Measurements from ENCODE around the gene IFI30. TPM values are rescaled to one million over a fixed set of nuclear protein-coding genes. Genes with fewer than 3 reads are reported as not detected.
A peak's percentile ranks its signal among the peaks of the same experiment; 100 is the strongest.

IFI30 gene
- polyA plus RNA-seq, 1 donor: 270 TPM

DNA sequence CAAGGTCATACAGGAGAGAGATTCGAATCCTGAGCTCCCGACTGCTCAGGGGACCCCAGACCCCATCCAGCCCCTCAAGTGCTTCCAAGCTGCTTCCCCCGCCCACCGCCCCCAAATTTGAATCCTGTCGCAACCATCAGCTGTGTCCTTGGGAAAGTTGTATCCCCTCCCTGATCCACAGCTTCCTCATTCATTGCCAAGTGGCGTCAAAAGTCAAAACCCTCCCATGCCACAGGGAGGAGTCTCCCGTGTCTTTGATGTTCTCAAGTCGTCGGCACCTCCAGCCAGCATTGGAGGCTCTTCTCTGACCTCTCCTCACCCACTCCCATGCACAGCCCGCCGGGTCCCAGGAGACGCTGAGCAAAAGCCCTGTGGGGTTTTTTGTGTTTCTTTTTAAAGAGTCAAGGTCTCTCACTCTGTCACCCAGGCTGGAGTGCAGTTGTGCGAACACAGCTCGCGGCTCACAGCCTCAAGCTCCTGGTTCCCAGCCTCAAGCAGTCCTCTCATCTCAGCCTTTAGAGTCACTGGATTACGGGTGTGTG is 2.8 kb upstream of the IFI30 start:
- no peak for DNase-seq
- H3K4me3 ChIP-seq (ENCODE audit: low read length): no peak overlapping the region
- WGBS (ENCODE audit: insufficient coverage, low lambda C conversion rate): no CpG with 5 or more reads among the region's 16 CpGs
- peaks cover 23% of the 10 kb centered on the region for H3K4me1 ChIP-seq (ENCODE audit: control insufficient read depth, insufficient read depth, low read length)
- H3K9me3 ChIP-seq (ENCODE audit: control insufficient read depth, low read depth, low read length): peaks cover 5% of the 10 kb centered on the region
- peak overlapping the region; percentile 13 for H3K27ac ChIP-seq (ENCODE audit: low read length)
- peaks cover 57% of the 10 kb centered on the region for H3K36me3 ChIP-seq (ENCODE audit: control insufficient read depth, insufficient read depth, low read length)
- peaks cover 4% of the 10 kb centered on the region for H3K27me3 ChIP-seq (ENCODE audit: control insufficient read depth, insufficient read depth, low read length)

DNA sequence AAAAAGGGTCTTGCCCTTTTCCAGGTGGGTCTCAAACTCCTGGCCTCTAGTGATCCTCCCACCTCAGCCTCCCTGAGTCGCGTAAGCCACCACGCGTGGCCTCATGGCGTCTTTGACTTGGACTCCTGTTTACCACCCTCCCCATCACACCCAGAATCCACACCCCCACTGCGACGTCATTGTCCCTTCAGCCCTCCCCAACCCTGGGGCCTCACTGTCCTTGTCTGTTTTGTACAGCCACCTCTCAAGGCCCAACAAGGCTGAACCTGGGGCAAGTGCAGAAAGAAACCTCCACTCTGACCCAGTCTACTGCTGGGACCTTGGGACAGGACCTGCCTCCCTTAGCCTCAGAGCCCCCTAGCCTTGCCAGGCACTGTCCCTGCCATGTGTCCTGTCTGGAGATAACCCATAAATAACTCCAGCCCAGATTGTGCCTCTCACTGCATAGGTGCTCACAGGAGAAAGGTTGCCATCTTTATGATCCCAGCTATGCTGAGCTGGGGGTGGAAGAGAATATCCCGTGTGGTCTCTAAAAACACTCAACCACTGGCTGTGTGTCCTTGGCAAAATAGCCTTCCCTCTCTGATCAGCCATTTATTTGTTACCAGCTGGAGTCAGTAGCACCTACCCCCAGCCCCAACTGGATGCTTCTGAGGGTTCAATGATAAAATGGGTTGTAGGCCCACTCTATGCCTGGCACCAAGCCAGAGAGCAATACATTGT is 1.8 kb upstream of the IFI30 start:
- H3K36me3 ChIP-seq (ENCODE audit: control insufficient read depth, insufficient read depth, low read length): peaks cover 54% of the 10 kb centered on the region
- H3K27ac ChIP-seq (ENCODE audit: low read length): peak overlapping the region; percentile 0
- no peak for DNase-seq
- no peak overlapping the region for H3K4me3 ChIP-seq (ENCODE audit: low read length)
- H3K9me3 ChIP-seq (ENCODE audit: control insufficient read depth, low read depth, low read length): peaks cover 5% of the 10 kb centered on the region
- WGBS (ENCODE audit: insufficient coverage, low lambda C conversion rate): no CpG with 5 or more reads among the region's 8 CpGs
- peaks cover 23% of the 10 kb centered on the region for H3K4me1 ChIP-seq (ENCODE audit: control insufficient read depth, insufficient read depth, low read length)
- peaks cover 4% of the 10 kb centered on the region for H3K27me3 ChIP-seq (ENCODE audit: control insufficient read depth, insufficient read depth, low read length)

DNA sequence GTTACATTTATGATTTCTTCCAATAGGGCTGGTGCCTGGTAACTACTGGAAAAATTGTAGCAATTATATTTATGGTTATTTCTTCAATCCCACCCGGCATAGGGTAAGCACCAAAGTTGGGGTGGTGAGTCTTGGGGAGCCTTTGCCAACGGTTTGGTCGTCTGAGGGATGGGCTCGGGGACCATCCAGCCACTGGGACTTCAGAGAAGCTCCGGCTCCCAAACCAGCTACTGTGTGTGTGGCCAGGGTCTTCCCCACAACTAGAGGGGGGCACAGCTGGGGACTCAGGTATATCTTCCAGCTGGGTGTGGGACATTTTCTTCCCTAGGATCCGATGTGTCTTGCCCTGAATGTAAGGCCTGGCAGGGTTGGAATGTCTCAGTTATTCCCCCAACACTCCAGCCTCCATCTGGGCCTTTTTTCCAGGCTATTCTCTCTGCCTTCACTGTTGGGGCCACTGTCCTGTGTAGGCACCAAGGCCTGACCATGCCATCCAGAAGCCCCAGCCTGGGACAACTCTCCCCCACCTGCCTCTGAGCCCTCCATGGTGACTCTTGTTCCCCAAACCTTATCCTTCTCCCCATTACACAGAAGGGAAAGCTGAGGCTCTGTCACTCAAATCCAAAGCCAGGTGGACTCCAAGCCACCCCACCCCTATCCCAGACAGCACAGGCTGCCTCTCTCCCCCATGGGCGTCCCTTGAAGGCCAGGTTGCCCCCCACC is 1.1 kb upstream of the IFI30 start:
- Histone ChIP-seq H3K4me3 (ENCODE audit: low read length) (no peak overlapping the region), H3K4me1 (ENCODE audit: control insufficient read depth, insufficient read depth, low read length) (peaks cover 23% of the 10 kb centered on the region), H3K36me3 (ENCODE audit: control insufficient read depth, insufficient read depth, low read length) (peaks cover 54% of the 10 kb centered on the region), H3K27me3 (ENCODE audit: control insufficient read depth, insufficient read depth, low read length) (peaks cover 4% of the 10 kb centered on the region), H3K27ac (ENCODE audit: low read length) (peak overlapping the region; percentile 79), H3K9me3 (ENCODE audit: control insufficient read depth, low read depth, low read length) (peaks cover 5% of the 10 kb centered on the region)
- no peak for DNase-seq
- WGBS (ENCODE audit: insufficient coverage, low lambda C conversion rate): no CpG with 5 or more reads among the region's 7 CpGs

DNA sequence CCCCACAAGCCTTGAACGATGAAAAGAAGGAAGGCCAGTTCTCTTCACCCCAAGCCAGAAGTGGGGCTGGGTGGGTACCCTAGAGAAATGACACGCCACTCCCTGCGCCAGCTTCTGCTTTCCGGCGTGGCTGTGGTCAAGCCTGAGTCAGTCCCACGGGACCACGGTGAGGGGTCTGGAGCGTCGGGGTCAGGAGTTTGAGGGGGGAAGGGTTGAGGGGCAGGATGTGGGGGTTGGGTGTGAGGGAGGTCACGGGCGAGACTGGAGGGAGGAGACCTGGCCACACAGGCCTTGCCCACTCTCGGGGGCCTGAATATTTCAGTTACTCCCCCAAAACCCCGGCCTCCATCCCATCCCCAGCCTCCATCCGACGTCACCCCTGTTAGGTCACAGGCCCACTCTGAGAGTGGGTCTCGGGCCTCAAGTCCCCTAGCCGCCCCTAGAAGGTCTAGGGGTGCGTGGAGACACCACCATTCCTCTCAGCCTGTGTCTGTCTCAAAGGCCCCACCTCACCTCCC is 500 bp upstream of the IFI30 start:
- Histone ChIP-seq H3K27me3 (ENCODE audit: control insufficient read depth, insufficient read depth, low read length) (peaks cover 4% of the 10 kb centered on the region), H3K4me1 (ENCODE audit: control insufficient read depth, insufficient read depth, low read length) (peaks cover 23% of the 10 kb centered on the region), H3K9me3 (ENCODE audit: control insufficient read depth, low read depth, low read length) (peaks cover 5% of the 10 kb centered on the region), H3K4me3 (ENCODE audit: low read length) (peak overlapping the region; percentile 73), H3K27ac (ENCODE audit: low read length) (peak overlapping the region; percentile 79), H3K36me3 (ENCODE audit: control insufficient read depth, insufficient read depth, low read length) (peaks cover 54% of the 10 kb centered on the region)
- no peak for DNase-seq
- WGBS (ENCODE audit: insufficient coverage, low lambda C conversion rate): no CpG with 5 or more reads among the region's 18 CpGs

DNA sequence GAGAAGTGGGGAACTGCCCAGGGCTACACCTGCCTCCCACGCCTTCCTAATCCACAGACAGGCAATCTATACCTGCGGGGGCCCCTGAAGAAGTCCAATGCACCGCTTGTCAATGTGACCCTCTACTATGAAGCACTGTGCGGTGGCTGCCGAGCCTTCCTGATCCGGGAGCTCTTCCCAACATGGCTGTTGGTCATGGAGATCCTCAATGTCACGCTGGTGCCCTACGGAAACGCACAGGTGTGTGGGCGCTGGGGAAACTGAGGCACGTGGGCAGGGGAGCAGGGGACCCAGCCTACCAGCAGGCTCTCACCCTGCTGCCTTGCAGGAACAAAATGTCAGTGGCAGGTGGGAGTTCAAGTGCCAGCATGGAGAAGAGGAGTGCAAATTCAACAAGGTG is 1.4 kb downstream of the IFI30 start:
- Histone ChIP-seq H3K27me3 (ENCODE audit: control insufficient read depth, insufficient read depth, low read length) (peaks cover 4% of the 10 kb centered on the region), H3K27ac (ENCODE audit: low read length) (peak overlapping the region; percentile 79), H3K9me3 (ENCODE audit: control insufficient read depth, low read depth, low read length) (no peaks in the 10 kb centered on the region), H3K4me3 (ENCODE audit: low read length) (peak overlapping the region; percentile 73), H3K4me1 (ENCODE audit: control insufficient read depth, insufficient read depth, low read length) (peaks cover 23% of the 10 kb centered on the region), H3K36me3 (ENCODE audit: control insufficient read depth, insufficient read depth, low read length) (peaks cover 43% of the 10 kb centered on the region)
- WGBS (ENCODE audit: insufficient coverage, low lambda C conversion rate): no CpG with 5 or more reads among the region's 11 CpGs
- DNase-seq: no peak

DNA sequence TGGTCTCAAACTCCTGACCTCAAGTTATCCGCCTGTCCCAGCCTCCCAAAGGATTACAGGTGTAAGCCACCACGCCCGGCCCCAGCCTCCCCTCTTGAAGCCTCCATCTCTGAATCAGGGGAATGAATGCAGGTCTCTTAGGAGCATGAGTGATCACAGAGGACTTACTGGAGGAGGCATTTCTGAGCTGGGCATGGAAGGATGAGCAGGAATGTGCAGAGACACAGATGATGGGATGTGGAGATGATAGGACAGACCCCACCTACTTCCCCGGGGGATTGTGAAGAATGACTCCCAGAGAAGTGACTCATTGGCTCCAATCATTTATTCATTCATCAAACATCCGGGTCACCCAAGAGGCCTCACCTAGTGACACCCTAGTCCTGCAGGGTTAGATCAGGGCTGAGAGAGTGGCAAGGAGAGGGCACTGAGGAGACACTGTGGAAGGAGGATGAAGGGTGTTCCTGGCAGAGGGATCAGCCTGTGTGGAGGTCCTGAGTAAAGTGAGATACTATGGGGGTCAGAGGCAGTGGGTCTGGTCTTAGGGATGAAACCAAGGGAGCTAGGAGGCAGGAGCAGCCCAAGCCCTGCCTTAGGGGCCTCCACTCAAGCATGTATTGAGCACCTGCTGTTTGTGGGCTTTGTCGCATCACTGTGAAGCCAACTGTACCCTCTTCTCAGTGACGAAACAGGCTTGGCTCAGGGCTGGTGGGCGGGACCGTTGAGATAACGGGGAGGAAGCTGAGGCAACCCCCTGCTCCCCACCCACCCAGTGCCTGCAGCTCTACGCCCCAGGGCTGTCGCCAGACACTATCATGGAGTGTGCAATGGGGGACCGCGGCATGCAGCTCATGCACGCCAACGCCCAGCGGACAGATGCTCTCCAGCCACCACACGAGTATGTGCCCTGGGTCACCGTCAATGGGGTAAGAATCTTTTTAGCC is 3.0 kb downstream of the IFI30 start:
- no CpG with 5 or more reads among the region's 19 CpGs for WGBS (ENCODE audit: insufficient coverage, low lambda C conversion rate)
- Histone ChIP-seq H3K36me3 (ENCODE audit: control insufficient read depth, insufficient read depth, low read length) (peaks cover 31% of the 10 kb centered on the region), H3K27me3 (ENCODE audit: control insufficient read depth, insufficient read depth, low read length) (peaks cover 4% of the 10 kb centered on the region), H3K9me3 (ENCODE audit: control insufficient read depth, low read depth, low read length) (no peaks in the 10 kb centered on the region), H3K4me3 (ENCODE audit: low read length) (no peak overlapping the region), H3K27ac (ENCODE audit: low read length) (no peak overlapping the region), H3K4me1 (ENCODE audit: control insufficient read depth, insufficient read depth, low read length) (peaks cover 23% of the 10 kb centered on the region)
- DNase-seq: no peak

DNA sequence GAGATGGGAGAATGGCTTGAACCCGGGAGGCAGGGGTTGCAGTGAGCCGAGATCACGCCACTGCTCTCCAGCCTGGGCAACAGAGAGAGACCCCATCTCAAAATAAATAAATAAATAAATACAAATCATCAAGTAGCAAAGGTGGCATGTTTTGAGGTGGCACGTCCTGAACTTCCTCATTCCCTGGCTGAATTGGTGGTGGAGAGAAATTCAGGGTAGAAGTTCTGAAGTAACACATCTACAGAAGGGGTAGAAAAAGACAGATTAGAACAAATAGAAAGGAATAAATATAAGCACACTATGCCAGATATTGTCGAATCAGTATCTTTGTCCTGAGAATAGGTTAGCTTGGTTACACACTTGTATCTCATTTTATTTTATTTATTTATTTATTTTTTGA is 6.3 kb downstream of the IFI30 start:
- Histone ChIP-seq H3K4me1 (ENCODE audit: control insufficient read depth, insufficient read depth, low read length) (peaks cover 11% of the 10 kb centered on the region), H3K36me3 (ENCODE audit: control insufficient read depth, insufficient read depth, low read length) (peaks cover 30% of the 10 kb centered on the region), H3K27ac (ENCODE audit: low read length) (no peak overlapping the region), H3K4me3 (ENCODE audit: low read length) (no peak overlapping the region), H3K27me3 (ENCODE audit: control insufficient read depth, insufficient read depth, low read length) (no peaks in the 10 kb centered on the region), H3K9me3 (ENCODE audit: control insufficient read depth, low read depth, low read length) (no peaks in the 10 kb centered on the region)
- WGBS (ENCODE audit: insufficient coverage, low lambda C conversion rate): no CpG with 5 or more reads among the region's 5 CpGs
- no peak for DNase-seq

DNA sequence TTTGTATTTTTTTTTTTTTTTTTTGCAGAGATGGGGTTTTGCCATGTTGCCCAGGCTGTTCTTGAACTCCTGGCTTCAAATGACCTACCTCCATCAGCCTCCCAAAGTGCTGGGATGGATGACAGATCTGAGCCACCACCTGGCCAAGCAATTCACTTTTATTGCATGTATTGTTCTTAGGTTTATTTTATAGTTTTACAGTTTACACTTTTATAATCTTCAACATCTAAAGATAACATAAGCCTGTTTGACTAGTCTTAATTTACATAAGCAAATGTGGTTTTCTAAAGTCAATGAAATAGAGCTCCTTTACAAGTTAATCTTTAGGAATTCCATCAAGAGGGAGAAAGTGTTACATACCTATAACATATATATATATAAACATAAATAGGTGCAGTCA is 9.9 kb downstream of the IFI30 start:
- H3K4me3 ChIP-seq (ENCODE audit: low read length): no peak overlapping the region
- peaks cover 4% of the 10 kb centered on the region for H3K4me1 ChIP-seq (ENCODE audit: control insufficient read depth, insufficient read depth, low read length)
- H3K27me3 ChIP-seq (ENCODE audit: control insufficient read depth, insufficient read depth, low read length): no peaks in the 10 kb centered on the region
- H3K27ac ChIP-seq (ENCODE audit: low read length): no peak overlapping the region
- DNase-seq: peak in 1 of 2 donors; percentile 40
- H3K36me3 ChIP-seq (ENCODE audit: control insufficient read depth, insufficient read depth, low read length): peaks cover under 1% of the 10 kb centered on the region
- no peaks in the 10 kb centered on the region for H3K9me3 ChIP-seq (ENCODE audit: control insufficient read depth, low read depth, low read length)

DNA sequence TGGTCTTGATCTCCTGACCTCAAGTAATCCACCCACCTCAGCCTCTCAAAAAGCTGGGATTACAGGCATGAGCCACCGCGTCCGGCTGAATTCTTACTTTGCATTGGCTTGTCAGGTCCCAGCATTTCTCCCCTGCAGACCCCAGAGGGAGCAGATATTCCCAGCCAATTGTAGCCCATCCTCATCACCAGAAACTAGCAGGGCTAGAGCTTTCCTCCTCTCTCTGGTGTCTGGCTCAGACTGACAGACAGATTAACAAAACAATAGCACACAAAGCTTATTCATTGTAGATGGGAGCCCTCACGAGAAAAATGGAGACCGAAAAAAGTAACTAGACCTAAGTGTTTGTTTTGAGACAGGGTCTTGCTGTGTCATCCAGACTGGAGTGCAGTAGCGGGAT is 11.9 kb downstream of the IFI30 start:
- Histone ChIP-seq H3K4me1 (ENCODE audit: control insufficient read depth, insufficient read depth, low read length) (peaks cover 4% of the 10 kb centered on the region), H3K4me3 (ENCODE audit: low read length) (no peak overlapping the region), H3K27me3 (ENCODE audit: control insufficient read depth, insufficient read depth, low read length) (no peaks in the 10 kb centered on the region), H3K36me3 (ENCODE audit: control insufficient read depth, insufficient read depth, low read length) (no peaks in the 10 kb centered on the region), H3K27ac (ENCODE audit: low read length) (no peak overlapping the region), H3K9me3 (ENCODE audit: control insufficient read depth, low read depth, low read length) (no peaks in the 10 kb centered on the region)
- WGBS (ENCODE audit: insufficient coverage, low lambda C conversion rate): no CpG with 5 or more reads among the region's 6 CpGs
- DNase-seq: no peak

DNA sequence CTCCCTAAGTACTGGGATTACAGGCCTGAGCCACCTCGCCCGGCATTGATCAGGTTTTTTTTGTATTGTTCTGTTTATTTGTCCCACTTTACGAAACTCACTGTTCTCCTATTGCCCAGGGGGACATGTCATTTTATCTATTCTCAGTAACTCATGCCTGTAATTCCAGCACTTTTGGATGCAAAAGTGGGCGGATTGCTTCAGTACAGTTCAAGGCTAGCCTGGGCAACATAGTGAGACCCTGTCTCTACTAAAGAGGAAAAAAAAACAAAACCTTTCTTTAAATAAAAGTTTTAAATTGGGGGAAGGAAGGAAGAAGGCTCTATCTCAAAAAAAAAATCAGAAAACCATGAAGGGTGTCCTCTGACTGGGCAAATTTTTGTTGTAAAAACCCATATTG is 16.7 kb downstream of the IFI30 start:
- WGBS (ENCODE audit: insufficient coverage, low lambda C conversion rate): 100% methylated on average over 1 of the region's 4 CpGs
- peaks cover 11% of the 10 kb centered on the region for H3K4me1 ChIP-seq (ENCODE audit: control insufficient read depth, insufficient read depth, low read length)

More for the DNA sequence above, 16.7 kb downstream of the IFI30 start:
- Histone ChIP-seq H3K27ac (ENCODE audit: low read length) (no peak overlapping the region), H3K4me3 (ENCODE audit: low read length) (no peak overlapping the region), H3K9me3 (ENCODE audit: control insufficient read depth, low read depth, low read length) (no peaks in the 10 kb centered on the region), H3K27me3 (ENCODE audit: control insufficient read depth, insufficient read depth, low read length) (no peaks in the 10 kb centered on the region), H3K36me3 (ENCODE audit: control insufficient read depth, insufficient read depth, low read length) (no peaks in the 10 kb centered on the region)
- no peak for DNase-seq
